ENCODE results near the gene ZIC2.

The ZIC2 gene

DNA sequence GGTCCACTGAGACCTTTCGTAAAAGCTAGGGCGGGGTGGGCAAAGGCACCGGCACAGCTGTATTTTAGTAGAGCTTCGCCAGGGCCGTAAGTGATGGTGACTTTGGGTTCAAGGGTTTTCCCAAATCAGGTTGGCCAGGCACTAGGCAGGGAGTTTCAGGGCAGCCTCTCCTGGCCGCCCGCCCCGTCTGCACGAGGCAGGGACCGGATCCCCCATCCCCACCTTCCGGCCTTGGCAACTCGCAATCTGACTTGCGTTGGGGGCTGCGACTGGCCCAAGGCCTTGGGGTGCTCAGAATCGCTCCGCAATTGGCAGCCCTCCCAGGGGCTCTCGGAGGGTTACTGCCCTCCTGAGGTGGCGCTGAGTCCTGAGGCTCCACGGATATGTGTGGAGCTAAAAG lies 6.0 kb upstream of the ZIC2 start:
- peak; percentile 6 for DNase-seq

DNA sequence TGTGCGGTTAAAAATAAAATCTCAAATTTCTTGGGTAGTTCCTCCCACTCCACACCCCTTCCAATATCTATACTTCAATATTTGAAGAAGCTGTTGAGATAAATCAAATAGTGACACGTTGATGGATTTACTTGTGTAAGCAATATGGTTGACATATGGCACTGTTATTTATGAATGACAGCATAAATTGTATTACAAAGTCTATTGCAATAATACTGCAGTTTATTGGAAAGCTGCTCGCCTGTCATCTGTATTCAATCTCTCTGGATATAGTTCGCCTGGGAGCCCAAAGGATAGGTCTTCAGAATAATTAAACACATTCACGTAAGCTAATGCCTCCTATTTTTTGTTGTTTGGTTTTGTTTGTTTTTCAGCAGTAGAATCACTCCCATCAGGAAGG lies 5.0 kb upstream of the ZIC2 start:
- no peak for DNase-seq

- DNase-seq, result peak; percentile 9
Measured at GRCh38 chr13:99977334-99977911, 4.2 kb upstream of the ZIC2 start.

DNA sequence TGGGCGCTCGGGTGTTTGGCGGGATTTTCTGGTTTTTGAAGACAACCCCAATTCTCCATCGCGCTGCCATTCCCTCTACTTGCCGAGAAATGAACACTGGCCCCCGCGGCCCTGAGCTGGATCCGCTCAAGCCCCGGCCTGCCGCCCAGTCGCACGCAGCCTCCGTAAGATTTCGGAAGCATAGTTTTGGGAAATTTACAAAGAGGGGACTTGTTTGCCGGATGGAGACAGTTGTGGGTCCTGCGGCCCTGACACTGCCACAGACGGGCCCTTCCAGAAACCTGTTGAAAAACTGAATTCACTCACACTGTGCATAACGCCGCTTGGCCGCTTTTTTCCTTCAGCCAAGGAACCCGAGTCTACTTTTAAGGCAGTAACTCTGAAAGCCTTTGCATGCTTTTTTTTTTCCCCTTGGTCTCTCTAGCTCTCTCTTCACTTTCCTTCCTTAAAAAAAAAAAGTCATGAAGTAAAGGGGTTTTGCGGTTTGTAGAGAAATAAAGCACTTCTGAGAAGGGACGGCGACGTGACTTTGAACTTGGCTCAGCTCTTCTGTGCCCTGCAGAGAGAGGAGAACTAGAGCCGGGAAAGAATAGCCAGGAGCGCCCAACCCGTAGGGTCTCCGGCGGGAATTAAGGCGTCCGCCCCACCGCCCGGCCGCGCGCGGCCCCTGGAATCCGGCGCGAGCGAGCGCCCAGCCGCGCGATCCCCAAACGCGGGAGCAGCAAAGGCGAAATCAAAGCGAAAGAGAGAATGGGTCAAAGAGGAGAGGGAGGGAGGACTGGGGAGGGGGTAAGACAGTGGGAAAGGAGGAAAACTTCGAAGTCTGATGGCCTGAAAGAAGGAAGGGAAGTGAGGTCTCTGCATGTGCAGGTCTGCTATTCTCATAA lies 3.4 kb upstream of the ZIC2 start:
- DNase-seq, result peak; percentile 12

GRCh38 chr13:99978799-99979452 lies 2.7 kb upstream of the ZIC2 start:
- peak; percentile 19 for DNase-seq

- peak; percentile 37 for DNase-seq
Measured at GRCh38 chr13:99979453-99980200, 2.0 kb upstream of the ZIC2 start.

DNA sequence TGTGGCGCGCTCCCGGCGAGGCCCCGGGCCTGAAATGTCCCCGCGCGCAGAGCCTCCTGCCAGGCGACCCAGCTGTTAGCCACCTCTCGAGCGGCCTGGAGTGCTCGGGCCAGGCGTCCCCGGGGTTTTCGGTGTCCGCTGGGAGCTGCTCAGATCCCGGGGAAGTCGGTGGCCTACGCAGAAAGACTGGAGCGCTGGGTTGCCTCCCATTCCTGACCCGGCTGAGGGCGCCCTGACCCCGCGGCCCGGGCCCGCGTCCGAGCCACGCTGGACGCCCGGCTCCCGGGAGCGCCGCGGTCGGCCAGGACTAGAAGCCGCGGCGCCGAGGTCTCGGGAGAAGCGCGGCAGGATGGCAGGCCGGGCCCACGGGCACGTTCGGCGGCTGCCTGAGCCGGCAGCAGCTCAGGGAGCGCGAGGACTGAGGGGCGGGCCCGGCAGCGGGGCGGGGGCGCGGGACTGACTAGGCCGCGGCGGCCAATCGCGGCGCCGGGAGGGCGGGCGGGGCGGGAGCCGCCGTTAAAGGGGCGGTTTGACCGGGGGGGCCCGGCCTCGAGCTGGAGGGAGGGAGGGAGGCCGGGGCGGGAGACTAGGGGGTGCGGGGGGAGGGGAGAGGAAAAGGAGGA lies 1.3 kb upstream of the ZIC2 start:
- peak; percentile 78 for DNase-seq

GRCh38 chr13:99980824-99981734 lies 505 bp upstream of the ZIC2 start:
- peak; percentile 44 for DNase-seq

DNA sequence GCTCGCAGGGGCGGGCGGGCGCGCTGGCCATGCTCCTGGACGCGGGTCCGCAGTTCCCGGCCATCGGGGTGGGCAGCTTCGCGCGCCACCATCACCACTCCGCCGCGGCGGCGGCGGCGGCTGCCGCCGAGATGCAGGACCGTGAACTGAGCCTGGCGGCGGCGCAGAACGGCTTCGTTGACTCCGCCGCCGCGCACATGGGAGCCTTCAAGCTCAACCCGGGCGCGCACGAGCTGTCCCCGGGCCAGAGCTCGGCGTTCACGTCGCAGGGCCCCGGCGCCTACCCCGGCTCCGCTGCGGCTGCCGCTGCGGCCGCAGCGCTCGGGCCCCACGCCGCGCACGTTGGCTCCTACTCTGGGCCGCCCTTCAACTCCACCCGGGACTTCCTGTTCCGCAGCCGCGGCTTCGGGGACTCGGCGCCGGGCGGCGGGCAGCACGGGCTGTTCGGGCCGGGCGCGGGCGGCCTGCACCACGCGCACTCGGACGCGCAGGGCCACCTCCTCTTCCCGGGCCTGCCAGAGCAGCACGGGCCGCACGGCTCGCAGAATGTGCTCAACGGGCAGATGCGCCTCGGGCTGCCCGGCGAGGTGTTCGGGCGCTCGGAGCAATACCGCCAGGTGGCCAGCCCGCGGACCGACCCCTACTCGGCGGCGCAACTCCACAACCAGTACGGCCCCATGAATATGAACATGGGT lies 599 bp downstream of the ZIC2 start:
- DNase-seq, result no peak

DNA sequence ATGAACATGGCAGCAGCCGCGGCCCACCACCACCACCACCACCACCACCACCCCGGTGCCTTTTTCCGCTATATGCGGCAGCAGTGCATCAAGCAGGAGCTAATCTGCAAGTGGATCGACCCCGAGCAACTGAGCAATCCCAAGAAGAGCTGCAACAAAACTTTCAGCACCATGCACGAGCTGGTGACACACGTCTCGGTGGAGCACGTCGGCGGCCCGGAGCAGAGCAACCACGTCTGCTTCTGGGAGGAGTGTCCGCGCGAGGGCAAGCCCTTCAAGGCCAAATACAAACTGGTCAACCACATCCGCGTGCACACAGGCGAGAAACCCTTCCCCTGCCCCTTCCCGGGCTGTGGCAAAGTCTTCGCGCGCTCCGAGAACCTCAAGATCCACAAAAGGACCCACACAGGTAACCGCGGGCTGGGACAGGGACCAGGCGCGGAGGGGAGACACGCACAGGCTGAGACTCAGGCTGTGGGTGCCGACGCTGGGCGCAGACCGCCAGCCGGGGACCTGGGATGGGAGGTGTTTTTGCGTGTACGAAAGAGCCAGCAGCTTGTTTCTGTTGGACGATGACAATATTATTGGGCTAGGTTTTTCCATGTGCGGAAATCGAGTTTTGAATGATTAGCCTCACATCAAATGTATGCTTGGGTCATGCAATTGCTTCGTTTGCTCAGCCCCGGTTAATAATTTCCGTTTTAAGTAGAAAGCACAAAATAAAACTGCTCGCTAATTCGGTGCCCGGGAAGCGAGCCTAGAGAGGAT lies 1.3 kb downstream of the ZIC2 start:
- peak; percentile 31 for DNase-seq

- DNase-seq, result no peak
Measured at GRCh38 chr13:99983499-99984401, 2.2 kb downstream of the ZIC2 start.

DNA sequence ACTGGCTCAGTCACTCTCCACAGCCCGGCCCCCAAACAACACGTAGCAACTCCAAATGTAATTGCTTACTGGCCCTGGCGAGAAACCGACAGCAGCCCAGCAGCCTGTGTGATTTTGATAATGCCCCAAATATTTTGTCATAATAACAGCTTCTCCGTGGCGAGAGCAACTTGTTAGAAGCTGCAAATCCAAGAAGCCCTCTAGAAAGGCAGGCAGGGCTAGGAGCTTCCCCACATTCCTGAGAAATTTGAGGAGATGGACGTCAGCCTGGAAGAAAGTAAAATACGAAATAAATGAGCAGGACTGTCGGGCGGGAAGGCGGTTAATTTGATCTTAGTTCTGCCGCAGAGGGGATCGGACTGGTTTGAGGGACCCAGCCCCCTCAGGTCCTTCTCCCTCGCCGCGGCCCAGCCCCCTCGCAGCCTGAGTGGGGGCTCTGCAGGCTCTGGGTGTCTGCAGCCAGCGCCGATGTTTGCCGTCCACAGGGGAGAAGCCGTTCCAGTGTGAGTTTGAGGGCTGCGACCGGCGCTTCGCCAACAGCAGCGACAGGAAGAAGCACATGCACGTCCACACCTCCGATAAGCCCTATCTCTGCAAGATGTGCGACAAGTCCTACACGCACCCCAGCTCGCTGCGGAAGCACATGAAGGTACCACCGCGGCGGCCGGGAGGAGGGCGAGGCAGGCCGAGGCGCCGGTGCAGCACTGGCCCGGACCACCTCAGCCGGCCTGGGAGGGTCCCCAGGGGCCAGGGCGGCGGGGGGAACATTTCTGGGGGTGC lies 3.1 kb downstream of the ZIC2 start:
- DNase-seq, result no peak

DNA sequence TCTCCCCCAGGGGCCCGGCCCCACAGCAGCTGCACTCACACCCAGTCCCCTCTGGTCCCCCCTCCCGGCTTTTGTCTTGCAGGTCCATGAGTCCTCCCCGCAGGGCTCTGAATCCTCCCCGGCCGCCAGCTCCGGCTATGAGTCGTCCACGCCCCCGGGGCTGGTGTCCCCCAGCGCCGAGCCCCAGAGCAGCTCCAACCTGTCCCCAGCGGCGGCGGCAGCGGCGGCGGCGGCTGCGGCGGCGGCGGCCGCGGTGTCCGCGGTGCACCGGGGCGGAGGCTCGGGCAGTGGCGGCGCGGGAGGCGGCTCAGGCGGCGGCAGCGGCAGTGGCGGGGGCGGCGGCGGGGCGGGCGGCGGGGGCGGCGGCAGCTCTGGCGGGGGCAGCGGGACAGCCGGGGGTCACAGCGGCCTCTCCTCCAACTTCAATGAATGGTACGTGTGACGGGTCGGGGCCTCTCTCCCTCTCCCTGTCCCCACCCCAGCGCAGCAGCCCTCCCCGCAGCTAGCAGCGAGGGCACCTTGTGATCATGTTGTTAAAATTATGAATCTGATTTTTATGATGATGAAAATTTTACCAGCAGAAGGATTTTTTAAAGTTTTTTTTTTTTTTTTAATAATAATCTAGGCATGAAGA lies 3.8 kb downstream of the ZIC2 start:
- DNase-seq, result no peak

GRCh38 chr13:99985886-99986527 lies 4.4 kb downstream of the ZIC2 start:
- DNase-seq, result no peak

- no peak for DNase-seq
Measured at GRCh38 chr13:99986741-99987140, 5.2 kb downstream of the ZIC2 start.

GRCh38 chr13:99987154-99988019 lies 5.8 kb downstream of the ZIC2 start:
- DNase-seq, result no peak

Data from right hindlimb (tissue), 1 donor.